SK-N-SH treated with all-trans-retinoic acid at 6 μM for 48 hours (cell line): ENCODE measurements around the gene ANKDD1B.
"Not testable (repeated sequence)": the region's sequence is repeated elsewhere in the genome, so short reads cannot be mapped to it uniquely, and the experiment has no call there.

Experiments used
- ATAC-seq: fragments of 200-7000 bp; cut with Tn5 transposase; 3 replicates; pipeline ENCODE4 v1.9.1; 2020; ENCODE audit warnings: mild to moderate bottlenecking, moderate library complexity
- BACH2 ChIP-seq: fragments of 250-450 bp; sonication (Bioruptor Pico); IDR thresholded peaks from 2 replicates; pipeline ENCODE4 v1.9.0; 2021; ENCODE audit warnings: mild to moderate bottlenecking, borderline replicate concordance
- ESRRG ChIP-seq: fragments of 250-450 bp; sonication (Bioruptor Pico); IDR thresholded peaks from 2 replicates; pipeline ENCODE4 v1.6.1; 2021; ENCODE audit warnings: mild to moderate bottlenecking
- GLIS3 ChIP-seq: fragments of 250-450 bp; sonication (Bioruptor Pico); IDR thresholded peaks from 2 replicates; pipeline ENCODE4 v1.5.0; 2020; ENCODE audit warnings: mild to moderate bottlenecking, moderate library complexity
- ISL1 ChIP-seq: fragments of 250-450 bp; sonication (Bioruptor Pico); IDR thresholded peaks from 2 replicates; pipeline ENCODE4 v2.1.2; 2022; ENCODE audit warnings: mild to moderate bottlenecking, moderate library complexity
- PPARA ChIP-seq: fragments of 250-450 bp; sonication (Bioruptor Pico); IDR thresholded peaks from 2 replicates; pipeline ENCODE4 v1.5.0; 2020; ENCODE audit warnings: mild to moderate bottlenecking, borderline replicate concordance
- RARB ChIP-seq: fragments of 250-450 bp; sonication (Bioruptor Pico); IDR thresholded peaks from 2 replicates; pipeline ENCODE4 v1.8.0; 2021; ENCODE audit warnings: mild to moderate bottlenecking, moderate library complexity
- SNAI2 ChIP-seq: fragments of 250-450 bp; sonication (Bioruptor Pico); IDR thresholded peaks from 2 replicates; pipeline ENCODE4 v1.5.0; 2020; ENCODE audit warnings: mild to moderate bottlenecking, moderate library complexity
- TCF4 ChIP-seq: fragments of 250-450 bp; sonication (Bioruptor Pico); IDR thresholded peaks from 2 replicates; pipeline ENCODE4 v1.8.0; 2021; ENCODE audit warnings: mild to moderate bottlenecking, moderate library complexity, borderline replicate concordance
- TOX ChIP-seq: fragments of 250-450 bp; sonication (Bioruptor Pico); IDR thresholded peaks from 2 replicates; pipeline ENCODE4 v1.8.0; 2021; ENCODE audit warnings: mild to moderate bottlenecking, moderate library complexity, borderline replicate concordance
- ZC3H10 ChIP-seq: fragments of 250-450 bp; sonication (Bioruptor Pico); IDR thresholded peaks from 2 replicates; pipeline ENCODE4 v1.5.1; 2021; ENCODE audit warnings: mild to moderate bottlenecking, moderate library complexity
- ZFP3 ChIP-seq: fragments of 250-450 bp; sonication (Bioruptor Pico); IDR thresholded peaks from 2 replicates; pipeline ENCODE4 v1.5.0; 2020; ENCODE audit warnings: mild to moderate bottlenecking, moderate library complexity
- ZFP30 ChIP-seq: fragments of 450-650 bp; formaldehyde crosslinking; IDR thresholded peaks from 2 replicates; pipeline ENCODE4 v1.5.0; 2022; ENCODE audit warnings: mild to moderate bottlenecking, moderate library complexity
- ZNF70 ChIP-seq: fragments of 450-650 bp; formaldehyde crosslinking; IDR thresholded peaks from 2 replicates; pipeline ENCODE4 v1.5.0; 2020; ENCODE audit warnings: mild to moderate bottlenecking, moderate library complexity
- ZNF8 ChIP-seq: fragments of 450-650 bp; formaldehyde crosslinking; IDR thresholded peaks from 2 replicates; pipeline ENCODE4 v1.5.0; 2020; ENCODE audit warnings: mild to moderate bottlenecking, moderate library complexity
- TF ChIP-seq, protein P1 (sequence below): fragments of 250-450 bp; sonication (Bioruptor Pico); IDR thresholded peaks from 2 replicates; pipeline ENCODE4 v1.5.1; 2021; ENCODE audit warnings: mild to moderate bottlenecking, moderate library complexity
- TF ChIP-seq, protein P2 (sequence below): fragments of 250-450 bp; sonication (Bioruptor Pico); IDR thresholded peaks from 2 replicates; pipeline ENCODE4 v1.5.1; 2020; ENCODE audit warnings: low read depth, mild to moderate bottlenecking, moderate library complexity
- TF ChIP-seq, protein P3 (sequence below): fragments of 250-450 bp; sonication (Bioruptor Pico); IDR thresholded peaks from 2 replicates; pipeline ENCODE4 v1.5.0; 2020; ENCODE audit warnings: mild to moderate bottlenecking, moderate library complexity
- TF ChIP-seq, protein P4 (sequence below): fragments of 250-450 bp; sonication (Bioruptor Pico); IDR thresholded peaks from 2 replicates; pipeline ENCODE4 v1.8.0; 2021; ENCODE audit warnings: low read depth, mild to moderate bottlenecking, moderate library complexity, borderline replicate concordance

Gene ANKDD1B

DNA sequence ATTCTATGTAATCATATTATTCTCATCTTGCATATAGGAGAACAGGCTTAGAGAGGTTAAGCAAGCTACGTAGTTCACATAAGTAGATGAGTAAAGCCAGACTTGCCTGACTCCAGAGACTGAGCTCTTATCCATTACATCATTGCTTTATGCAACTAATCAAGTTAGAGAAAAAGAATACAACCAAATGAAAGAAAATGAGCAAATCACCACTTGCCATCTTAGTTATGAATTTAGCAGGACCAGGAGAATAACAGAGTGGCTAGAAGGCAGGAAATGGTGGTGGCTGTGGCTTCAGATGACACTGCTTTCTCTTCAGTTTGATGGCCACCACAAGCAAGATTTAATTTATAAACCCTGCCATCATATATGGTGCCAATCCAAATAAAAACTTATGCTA lies 79.4 kb downstream of the ANKDD1B start:
- TF ChIP-seq GLIS3 (CRISPR knock-in tag) (no peak), PPARA (CRISPR knock-in tag) (0 out of 2 replicates have a peak, but pooled peaks have one; percentile 40), ZFP3 (CRISPR knock-in tag) (peak; percentile 18; the same call in 1 of the 2 replicates), ISL1 (peak; percentile 65), TCF4 (CRISPR knock-in tag) (peak; percentile 58; the same call in 1 of the 2 replicates), ZNF70 (0 out of 2 replicates have a peak, but pooled peaks have one; percentile 7)
- TF ChIP-seq, protein P1, sequence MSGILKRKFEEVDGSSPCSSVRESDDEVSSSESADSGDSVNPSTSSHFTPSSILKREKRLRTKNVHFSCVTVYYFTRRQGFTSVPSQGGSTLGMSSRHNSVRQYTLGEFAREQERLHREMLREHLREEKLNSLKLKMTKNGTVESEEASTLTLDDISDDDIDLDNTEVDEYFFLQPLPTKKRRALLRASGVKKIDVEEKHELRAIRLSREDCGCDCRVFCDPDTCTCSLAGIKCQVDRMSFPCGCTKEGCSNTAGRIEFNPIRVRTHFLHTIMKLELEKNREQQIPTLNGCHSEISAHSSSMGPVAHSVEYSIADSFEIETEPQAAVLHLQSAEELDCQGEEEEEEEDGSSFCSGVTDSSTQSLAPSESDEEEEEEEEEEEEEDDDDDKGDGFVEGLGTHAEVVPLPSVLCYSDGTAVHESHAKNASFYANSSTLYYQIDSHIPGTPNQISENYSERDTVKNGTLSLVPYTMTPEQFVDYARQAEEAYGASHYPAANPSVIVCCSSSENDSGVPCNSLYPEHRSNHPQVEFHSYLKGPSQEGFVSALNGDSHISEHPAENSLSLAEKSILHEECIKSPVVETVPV (CRISPR knock-in tag), result no peak
- TF ChIP-seq, protein P2, sequence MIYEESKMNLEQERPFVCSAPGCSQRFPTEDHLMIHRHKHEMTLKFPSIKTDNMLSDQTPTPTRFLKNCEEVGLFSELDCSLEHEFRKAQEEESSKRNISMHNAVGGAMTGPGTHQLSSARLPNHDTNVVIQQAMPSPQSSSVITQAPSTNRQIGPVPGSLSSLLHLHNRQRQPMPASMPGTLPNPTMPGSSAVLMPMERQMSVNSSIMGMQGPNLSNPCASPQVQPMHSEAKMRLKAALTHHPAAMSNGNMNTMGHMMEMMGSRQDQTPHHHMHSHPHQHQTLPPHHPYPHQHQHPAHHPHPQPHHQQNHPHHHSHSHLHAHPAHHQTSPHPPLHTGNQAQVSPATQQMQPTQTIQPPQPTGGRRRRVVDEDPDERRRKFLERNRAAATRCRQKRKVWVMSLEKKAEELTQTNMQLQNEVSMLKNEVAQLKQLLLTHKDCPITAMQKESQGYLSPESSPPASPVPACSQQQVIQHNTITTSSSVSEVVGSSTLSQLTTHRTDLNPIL, result peak; percentile 73; the same call in 1 of the 2 replicates
- TF ChIP-seq, protein P3, sequence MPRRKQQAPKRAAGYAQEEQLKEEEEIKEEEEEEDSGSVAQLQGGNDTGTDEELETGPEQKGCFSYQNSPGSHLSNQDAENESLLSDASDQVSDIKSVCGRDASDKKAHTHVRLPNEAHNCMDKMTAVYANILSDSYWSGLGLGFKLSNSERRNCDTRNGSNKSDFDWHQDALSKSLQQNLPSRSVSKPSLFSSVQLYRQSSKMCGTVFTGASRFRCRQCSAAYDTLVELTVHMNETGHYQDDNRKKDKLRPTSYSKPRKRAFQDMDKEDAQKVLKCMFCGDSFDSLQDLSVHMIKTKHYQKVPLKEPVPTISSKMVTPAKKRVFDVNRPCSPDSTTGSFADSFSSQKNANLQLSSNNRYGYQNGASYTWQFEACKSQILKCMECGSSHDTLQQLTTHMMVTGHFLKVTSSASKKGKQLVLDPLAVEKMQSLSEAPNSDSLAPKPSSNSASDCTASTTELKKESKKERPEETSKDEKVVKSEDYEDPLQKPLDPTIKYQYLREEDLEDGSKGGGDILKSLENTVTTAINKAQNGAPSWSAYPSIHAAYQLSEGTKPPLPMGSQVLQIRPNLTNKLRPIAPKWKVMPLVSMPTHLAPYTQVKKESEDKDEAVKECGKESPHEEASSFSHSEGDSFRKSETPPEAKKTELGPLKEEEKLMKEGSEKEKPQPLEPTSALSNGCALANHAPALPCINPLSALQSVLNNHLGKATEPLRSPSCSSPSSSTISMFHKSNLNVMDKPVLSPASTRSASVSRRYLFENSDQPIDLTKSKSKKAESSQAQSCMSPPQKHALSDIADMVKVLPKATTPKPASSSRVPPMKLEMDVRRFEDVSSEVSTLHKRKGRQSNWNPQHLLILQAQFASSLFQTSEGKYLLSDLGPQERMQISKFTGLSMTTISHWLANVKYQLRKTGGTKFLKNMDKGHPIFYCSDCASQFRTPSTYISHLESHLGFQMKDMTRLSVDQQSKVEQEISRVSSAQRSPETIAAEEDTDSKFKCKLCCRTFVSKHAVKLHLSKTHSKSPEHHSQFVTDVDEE (CRISPR knock-in tag), result 0 out of 2 replicates have a peak, but pooled peaks have one; percentile 46
- ATAC-seq, result no peak; the same call in 2 of the 3 replicates

DNA sequence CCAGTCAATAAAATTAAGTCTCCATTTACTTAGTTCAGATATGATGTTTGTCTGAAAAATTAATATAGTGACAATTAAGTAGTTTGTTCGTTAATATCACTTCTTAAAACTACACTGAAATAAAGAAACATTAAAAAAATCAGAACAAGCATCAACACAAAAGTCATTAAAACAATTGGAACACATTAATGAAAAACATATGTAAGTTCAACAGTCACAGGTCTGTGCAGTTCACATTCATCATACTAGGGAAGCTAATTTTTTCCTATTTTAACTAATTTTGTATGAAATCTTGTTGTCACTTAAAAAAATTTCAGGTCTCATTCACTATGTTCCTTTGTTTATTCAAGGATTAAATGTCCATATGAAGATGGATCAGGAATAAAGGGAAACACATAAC lies 83.5 kb downstream of the ANKDD1B start:
- peak; percentile 19; the same call in 2 of the 3 replicates for ATAC-seq
- TF ChIP-seq TCF4 (CRISPR knock-in tag) (peak; percentile 84), SNAI2 (CRISPR knock-in tag) (no peak)
- TF ChIP-seq, all 23 proteins: peak for 1

DNA sequence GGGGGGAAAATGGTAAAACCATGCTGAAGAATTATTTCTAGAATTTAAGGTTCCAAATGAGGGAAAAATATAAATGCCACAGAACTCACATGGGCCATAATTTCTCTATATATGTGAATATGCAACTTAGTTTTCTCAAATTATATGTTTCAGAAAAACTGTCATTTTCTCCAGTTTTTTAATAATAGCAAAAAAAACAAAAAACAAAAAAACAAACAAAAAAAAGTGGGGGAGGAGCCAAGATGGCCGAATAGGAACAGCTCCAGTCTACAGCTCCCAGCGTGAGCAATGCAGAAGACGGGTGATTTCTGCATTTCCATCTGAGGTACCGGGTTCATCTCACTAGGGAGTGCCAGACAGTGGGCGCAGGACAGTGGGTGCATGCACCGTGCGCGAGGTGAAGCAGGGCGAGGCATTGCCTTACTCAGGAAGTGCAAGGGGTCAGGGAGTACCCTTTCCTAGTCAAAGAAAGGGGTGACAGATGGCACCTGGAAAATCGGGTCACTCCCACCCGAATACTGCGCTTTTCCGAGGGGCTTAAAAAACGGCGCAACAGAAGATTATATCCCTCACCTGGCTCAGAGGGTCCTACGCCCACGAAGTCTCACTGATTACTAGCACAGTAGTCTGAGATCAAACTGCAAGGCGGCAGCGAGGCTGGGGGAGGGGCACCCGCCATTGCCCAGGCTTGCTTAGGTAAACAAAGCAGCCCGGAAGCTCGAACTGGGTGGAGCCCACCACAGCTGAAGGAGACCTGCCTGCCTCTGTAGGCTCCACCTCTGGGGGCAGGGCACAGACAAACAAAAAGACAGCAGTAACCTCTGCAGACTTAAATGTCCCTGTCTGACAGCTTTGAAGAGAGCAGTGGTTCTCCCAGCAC lies 84.5 kb downstream of the ANKDD1B start:
- ATAC-seq, result not testable (repeated sequence)

DNA sequence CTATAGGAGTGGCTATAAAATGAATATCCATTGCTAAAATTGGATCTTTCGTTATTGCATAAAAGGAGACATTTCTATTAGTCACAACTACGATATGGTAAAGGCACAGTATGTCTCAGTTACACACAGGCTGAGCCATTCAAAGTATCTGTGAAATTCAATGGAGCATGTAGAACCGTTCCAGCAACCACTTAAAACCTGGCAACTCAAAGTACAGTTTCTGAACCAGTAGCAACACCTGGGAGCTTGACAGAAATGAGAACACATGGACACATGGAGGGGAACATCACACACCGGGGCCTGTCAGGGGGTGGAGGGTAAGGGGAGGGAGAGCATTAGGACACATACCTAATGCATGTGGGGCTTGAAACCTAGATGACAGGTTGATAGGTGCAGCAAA lies 90.6 kb downstream of the ANKDD1B start:
- no peak for ATAC-seq
- TF ChIP-seq ZNF70, result no peak
- TF ChIP-seq, protein P1 (CRISPR knock-in tag), result no peak
- TF ChIP-seq ESRRG (CRISPR knock-in tag), result no peak
- no peak for TF ChIP-seq TOX (CRISPR knock-in tag)
- TF ChIP-seq ZFP3 (CRISPR knock-in tag), result no peak
- TF ChIP-seq RARB (CRISPR knock-in tag), result no peak
- no peak for TF ChIP-seq ZFP30 (CRISPR knock-in tag)
- TF ChIP-seq BACH2 (CRISPR knock-in tag), result no peak
- TF ChIP-seq ZC3H10 (CRISPR knock-in tag), result no peak
- TF ChIP-seq PPARA (CRISPR knock-in tag), result no peak
- TF ChIP-seq, protein P3 (CRISPR knock-in tag), result no peak
- TF ChIP-seq, protein P2, result no peak
- TF ChIP-seq GLIS3 (CRISPR knock-in tag), result no peak
- no peak for TF ChIP-seq ZNF8 (CRISPR knock-in tag)
- no peak for TF ChIP-seq TCF4 (CRISPR knock-in tag)
- TF ChIP-seq, protein P4, sequence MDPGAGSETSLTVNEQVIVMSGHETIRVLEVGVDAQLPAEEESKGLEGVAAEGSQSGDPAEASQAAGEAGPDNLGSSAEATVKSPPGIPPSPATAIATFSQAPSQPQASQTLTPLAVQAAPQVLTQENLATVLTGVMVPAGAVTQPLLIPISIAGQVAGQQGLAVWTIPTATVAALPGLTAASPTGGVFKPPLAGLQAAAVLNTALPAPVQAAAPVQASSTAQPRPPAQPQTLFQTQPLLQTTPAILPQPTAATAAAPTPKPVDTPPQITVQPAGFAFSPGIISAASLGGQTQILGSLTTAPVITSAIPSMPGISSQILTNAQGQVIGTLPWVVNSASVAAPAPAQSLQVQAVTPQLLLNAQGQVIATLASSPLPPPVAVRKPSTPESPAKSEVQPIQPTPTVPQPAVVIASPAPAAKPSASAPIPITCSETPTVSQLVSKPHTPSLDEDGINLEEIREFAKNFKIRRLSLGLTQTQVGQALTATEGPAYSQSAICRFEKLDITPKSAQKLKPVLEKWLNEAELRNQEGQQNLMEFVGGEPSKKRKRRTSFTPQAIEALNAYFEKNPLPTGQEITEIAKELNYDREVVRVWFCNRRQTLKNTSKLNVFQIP (CRISPR knock-in tag), result no peak
